ENCODE results near the gene IQSEC2. TPM values are rescaled to one million over a fixed set of nuclear protein-coding genes. Genes with fewer than 3 reads are reported as not detected.

The IQSEC2 gene
- total and polyA plus RNA-seq, 9 of the 15 experiments (the other 6 are each of a cell fraction or from before 2014, with no cell fraction given) = 2.7 to 41.8 (median 20.1) TPM

DNA sequence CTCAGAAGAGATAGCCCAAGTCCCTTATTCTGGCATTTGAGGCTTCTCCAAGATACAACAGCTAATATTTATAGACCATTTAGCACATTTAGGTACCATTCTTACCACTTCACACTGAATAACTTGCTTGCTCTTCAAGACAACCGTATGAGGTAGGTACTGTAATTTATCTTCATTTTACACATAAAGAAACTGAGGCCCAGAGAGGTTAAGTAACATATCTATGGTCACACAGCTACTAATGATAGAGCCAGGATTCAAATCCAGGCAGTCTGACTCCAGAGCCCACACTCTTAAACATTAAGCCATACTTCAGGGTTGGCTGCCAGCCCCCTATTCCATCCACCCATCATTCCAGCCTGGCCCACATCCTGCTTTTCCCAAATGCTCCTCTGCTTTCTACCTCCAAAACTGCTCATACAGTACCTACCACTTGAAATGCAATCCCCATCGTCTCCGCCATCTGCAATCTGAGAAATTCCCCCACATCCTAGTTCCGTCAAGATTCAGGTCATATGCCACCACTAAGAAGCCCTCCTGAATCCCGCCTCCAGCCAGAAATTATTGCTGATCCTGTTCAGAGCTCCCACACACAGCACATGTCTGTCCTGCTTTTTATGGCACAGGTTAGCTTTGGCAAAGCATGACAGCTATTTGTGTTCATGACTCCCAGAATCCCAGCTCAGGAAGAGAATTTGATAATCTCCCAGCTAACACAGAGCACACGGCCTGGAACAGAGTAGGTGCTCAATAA is 23.5 kb downstream of the IQSEC2 start (continued):
- TF ChIP-seq, protein P1, sequence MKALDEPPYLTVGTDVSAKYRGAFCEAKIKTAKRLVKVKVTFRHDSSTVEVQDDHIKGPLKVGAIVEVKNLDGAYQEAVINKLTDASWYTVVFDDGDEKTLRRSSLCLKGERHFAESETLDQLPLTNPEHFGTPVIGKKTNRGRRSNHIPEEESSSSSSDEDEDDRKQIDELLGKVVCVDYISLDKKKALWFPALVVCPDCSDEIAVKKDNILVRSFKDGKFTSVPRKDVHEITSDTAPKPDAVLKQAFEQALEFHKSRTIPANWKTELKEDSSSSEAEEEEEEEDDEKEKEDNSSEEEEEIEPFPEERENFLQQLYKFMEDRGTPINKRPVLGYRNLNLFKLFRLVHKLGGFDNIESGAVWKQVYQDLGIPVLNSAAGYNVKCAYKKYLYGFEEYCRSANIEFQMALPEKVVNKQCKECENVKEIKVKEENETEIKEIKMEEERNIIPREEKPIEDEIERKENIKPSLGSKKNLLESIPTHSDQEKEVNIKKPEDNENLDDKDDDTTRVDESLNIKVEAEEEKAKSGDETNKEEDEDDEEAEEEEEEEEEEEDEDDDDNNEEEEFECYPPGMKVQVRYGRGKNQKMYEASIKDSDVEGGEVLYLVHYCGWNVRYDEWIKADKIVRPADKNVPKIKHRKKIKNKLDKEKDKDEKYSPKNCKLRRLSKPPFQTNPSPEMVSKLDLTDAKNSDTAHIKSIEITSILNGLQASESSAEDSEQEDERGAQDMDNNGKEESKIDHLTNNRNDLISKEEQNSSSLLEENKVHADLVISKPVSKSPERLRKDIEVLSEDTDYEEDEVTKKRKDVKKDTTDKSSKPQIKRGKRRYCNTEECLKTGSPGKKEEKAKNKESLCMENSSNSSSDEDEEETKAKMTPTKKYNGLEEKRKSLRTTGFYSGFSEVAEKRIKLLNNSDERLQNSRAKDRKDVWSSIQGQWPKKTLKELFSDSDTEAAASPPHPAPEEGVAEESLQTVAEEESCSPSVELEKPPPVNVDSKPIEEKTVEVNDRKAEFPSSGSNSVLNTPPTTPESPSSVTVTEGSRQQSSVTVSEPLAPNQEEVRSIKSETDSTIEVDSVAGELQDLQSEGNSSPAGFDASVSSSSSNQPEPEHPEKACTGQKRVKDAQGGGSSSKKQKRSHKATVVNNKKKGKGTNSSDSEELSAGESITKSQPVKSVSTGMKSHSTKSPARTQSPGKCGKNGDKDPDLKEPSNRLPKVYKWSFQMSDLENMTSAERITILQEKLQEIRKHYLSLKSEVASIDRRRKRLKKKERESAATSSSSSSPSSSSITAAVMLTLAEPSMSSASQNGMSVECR (CRISPR knock-in tag; IDR thresholded peaks at IDR 0.05) = no peak
- TF ChIP-seq, protein P2, sequence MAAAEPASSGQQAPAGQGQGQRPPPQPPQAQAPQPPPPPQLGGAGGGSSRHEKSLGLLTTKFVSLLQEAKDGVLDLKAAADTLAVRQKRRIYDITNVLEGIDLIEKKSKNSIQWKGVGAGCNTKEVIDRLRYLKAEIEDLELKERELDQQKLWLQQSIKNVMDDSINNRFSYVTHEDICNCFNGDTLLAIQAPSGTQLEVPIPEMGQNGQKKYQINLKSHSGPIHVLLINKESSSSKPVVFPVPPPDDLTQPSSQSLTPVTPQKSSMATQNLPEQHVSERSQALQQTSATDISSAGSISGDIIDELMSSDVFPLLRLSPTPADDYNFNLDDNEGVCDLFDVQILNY (CRISPR knock-in tag; IDR thresholded peaks at IDR 0.05) = no peak
- TF ChIP-seq KDM1A (IDR thresholded peaks at IDR 0.05) (peak; percentile 36 to 52; a peak in 3 of 4 replicates), ZNF561 (CRISPR knock-in tag; conservative IDR thresholded peaks at IDR 0.05) (no peak), BCOR (IDR thresholded peaks at IDR 0.05) (peak; percentile 76), FOXJ3 (CRISPR knock-in tag; IDR thresholded peaks at IDR 0.05) (no peak), NFRKB (IDR thresholded peaks at IDR 0.05; ENCODE audit: low read depth) (no peak), IFI16 (CRISPR knock-in tag; IDR thresholded peaks at IDR 0.05) (no peak), TAF15 (IDR thresholded peaks at IDR 0.05; ENCODE audit: low read depth, low read length) (no peak), ZNF384 (IDR thresholded peaks at IDR 0.05; ENCODE audit: low read depth, low read length) (no peak), TBL1XR1 (IDR thresholded peaks at IDR 0.05; ENCODE audit: low read length in 2 of 2) (no peak), KAT8 (IDR thresholded peaks at IDR 0.05; ENCODE audit: low read depth) (no peak), SMAD1 (IDR thresholded peaks at IDR 0.05; ENCODE audit: low read depth, low read length, partially characterized antibody) (no peak), HIVEP1 (CRISPR knock-in tag; IDR thresholded peaks at IDR 0.05) (no peak), TGIF2 (CRISPR knock-in tag; IDR thresholded peaks at IDR 0.05) (no peak), ZNF175 (CRISPR knock-in tag; IDR thresholded peaks at IDR 0.05; ENCODE audit: low read depth) (no peak), ZNF253 (CRISPR knock-in tag; conservative IDR thresholded peaks at IDR 0.05) (no peak), MAFG (tag; conservative IDR thresholded peaks at IDR 0.05) (no peak), MTA2 (IDR thresholded peaks at IDR 0.05; ENCODE audit: low read depth) (no peak)
- TF ChIP-seq, protein P3, sequence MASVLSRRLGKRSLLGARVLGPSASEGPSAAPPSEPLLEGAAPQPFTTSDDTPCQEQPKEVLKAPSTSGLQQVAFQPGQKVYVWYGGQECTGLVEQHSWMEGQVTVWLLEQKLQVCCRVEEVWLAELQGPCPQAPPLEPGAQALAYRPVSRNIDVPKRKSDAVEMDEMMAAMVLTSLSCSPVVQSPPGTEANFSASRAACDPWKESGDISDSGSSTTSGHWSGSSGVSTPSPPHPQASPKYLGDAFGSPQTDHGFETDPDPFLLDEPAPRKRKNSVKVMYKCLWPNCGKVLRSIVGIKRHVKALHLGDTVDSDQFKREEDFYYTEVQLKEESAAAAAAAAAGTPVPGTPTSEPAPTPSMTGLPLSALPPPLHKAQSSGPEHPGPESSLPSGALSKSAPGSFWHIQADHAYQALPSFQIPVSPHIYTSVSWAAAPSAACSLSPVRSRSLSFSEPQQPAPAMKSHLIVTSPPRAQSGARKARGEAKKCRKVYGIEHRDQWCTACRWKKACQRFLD (CRISPR knock-in tag; IDR thresholded peaks at IDR 0.05) = no peak
- TF ChIP-seq, protein P4, sequence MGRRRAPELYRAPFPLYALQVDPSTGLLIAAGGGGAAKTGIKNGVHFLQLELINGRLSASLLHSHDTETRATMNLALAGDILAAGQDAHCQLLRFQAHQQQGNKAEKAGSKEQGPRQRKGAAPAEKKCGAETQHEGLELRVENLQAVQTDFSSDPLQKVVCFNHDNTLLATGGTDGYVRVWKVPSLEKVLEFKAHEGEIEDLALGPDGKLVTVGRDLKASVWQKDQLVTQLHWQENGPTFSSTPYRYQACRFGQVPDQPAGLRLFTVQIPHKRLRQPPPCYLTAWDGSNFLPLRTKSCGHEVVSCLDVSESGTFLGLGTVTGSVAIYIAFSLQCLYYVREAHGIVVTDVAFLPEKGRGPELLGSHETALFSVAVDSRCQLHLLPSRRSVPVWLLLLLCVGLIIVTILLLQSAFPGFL (CRISPR knock-in tag; IDR thresholded peaks at IDR 0.05) = no peak
- TF ChIP-seq, protein P5, sequence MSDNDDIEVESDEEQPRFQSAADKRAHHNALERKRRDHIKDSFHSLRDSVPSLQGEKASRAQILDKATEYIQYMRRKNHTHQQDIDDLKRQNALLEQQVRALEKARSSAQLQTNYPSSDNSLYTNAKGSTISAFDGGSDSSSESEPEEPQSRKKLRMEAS (CRISPR knock-in tag; IDR thresholded peaks at IDR 0.05) = no peak

Measured in K562 (cell line).